ENCODE measurements around the gene CACNG4. TPM values are rescaled to one million over a fixed set of nuclear protein-coding genes. Genes with fewer than 3 reads are reported as not detected.

Gene CACNG4
- total and polyA plus RNA-seq, 2 experiments from 2014 or later, result 1.6 to 4.1 TPM

GRCh38 chr17:67022451-67022810, 57.9 kb downstream of the CACNG4 start (continued):
- TF ChIP-seq REST (IDR thresholded peaks at IDR 0.05; ENCODE audit: unreplicated experiment) (no peak), NANOG (IDR thresholded peaks at IDR 0.05; ENCODE audit: borderline replicate concordance) (no peak)

DNA sequence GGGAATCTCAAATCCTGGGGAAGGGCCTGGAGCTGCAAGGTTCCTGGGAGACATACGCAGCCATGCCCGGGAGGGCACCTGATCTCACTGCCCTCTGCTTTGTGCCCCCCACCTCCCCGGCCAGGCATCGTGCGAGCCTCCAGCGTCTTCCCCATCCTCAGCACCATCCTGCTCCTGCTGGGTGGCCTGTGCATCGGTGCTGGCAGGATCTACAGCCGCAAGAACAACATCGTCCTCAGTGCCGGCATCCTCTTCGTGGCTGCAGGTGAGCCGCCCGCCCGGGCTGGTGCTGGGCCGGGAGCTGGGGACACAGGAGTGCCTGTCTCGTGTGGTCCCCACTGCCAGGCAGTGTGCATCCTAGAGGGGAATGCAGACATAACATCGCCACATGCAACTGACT, 60.2 kb downstream of the CACNG4 start:
- Histone ChIP-seq H2AFZ (no peak overlapping the region), H3K4me3 (no peak overlapping the region), H4K20me1 (replicated peaks; ENCODE audit: insufficient read depth) (no peaks in the 10 kb centered on the region), H3K4me2 (no peak overlapping the region), H3F3A (replicated peaks; ENCODE audit: low read depth) (no peaks in the 10 kb centered on the region), H3K9me2 (ENCODE audit: insufficient read depth) (no peaks in the 10 kb centered on the region), H3K27me3 (ENCODE audit: insufficient read depth) (no peaks in the 10 kb centered on the region), H3K27ac (ENCODE audit: low read depth) (no peak overlapping the region), H3K79me2 (replicated peaks; ENCODE audit: insufficient read depth) (no peaks in the 10 kb centered on the region), H3K36me3 (ENCODE audit: insufficient read depth) (no peaks in the 10 kb centered on the region), H3K4me1 (ENCODE audit: insufficient read depth) (no peaks in the 10 kb centered on the region)
- no peak for ATAC-seq
- Mint-ChIP-seq H3K9me3 (no peaks in the 10 kb centered on the region), H3K4me3 (no peak overlapping the region), H3K27ac (no peak overlapping the region), H3K36me3 (ENCODE audit: low read depth) (no peaks in the 10 kb centered on the region), H3K4me1 (no peaks in the 10 kb centered on the region), H3K27me3 (ENCODE audit: insufficient read depth, low read depth, poor library complexity) (peaks cover 2% of the 10 kb centered on the region)
- no peak for DNase-seq (ENCODE audit: low spot score)
- no peak for TF ChIP-seq ZNF114 (CRISPR knock-in tag; IDR thresholded peaks at IDR 0.05)
- TF ChIP-seq STAT1 (IDR thresholded peaks at IDR 0.05; ENCODE audit: unreplicated experiment), result no peak
- no peak for TF ChIP-seq EZH2 (IDR thresholded peaks at IDR 0.05; ENCODE audit: low read depth, unreplicated experiment)
- TF ChIP-seq CREB1 (CRISPR knock-in tag; IDR thresholded peaks at IDR 0.05; ENCODE audit: low read depth), result no peak
- TF ChIP-seq EZH2phosphoT487 (IDR thresholded peaks at IDR 0.05; ENCODE audit: unreplicated experiment), result no peak
- TF ChIP-seq REST (IDR thresholded peaks at IDR 0.05; ENCODE audit: unreplicated experiment), result no peak
- no peak for TF ChIP-seq ZNF331 (CRISPR knock-in tag; IDR thresholded peaks at IDR 0.05; ENCODE audit: low read depth)
- TF ChIP-seq CTCF (conservative IDR thresholded peaks at IDR 0.05; ENCODE audit: low read depth in 2 of 2), result no peak
- no peak for TF ChIP-seq POLR2AphosphoS5 (IDR thresholded peaks at IDR 0.05; ENCODE audit: low read depth)
- TF ChIP-seq ETS1 (IDR thresholded peaks at IDR 0.05), result no peak
- no peak for TF ChIP-seq NANOG (IDR thresholded peaks at IDR 0.05; ENCODE audit: borderline replicate concordance)
- TF ChIP-seq JUNB (IDR thresholded peaks at IDR 0.05; ENCODE audit: unreplicated experiment), result no peak

All from GM23338 (cell line).